ENCODE data around the gene BTBD9.

The BTBD9 gene

DNA sequence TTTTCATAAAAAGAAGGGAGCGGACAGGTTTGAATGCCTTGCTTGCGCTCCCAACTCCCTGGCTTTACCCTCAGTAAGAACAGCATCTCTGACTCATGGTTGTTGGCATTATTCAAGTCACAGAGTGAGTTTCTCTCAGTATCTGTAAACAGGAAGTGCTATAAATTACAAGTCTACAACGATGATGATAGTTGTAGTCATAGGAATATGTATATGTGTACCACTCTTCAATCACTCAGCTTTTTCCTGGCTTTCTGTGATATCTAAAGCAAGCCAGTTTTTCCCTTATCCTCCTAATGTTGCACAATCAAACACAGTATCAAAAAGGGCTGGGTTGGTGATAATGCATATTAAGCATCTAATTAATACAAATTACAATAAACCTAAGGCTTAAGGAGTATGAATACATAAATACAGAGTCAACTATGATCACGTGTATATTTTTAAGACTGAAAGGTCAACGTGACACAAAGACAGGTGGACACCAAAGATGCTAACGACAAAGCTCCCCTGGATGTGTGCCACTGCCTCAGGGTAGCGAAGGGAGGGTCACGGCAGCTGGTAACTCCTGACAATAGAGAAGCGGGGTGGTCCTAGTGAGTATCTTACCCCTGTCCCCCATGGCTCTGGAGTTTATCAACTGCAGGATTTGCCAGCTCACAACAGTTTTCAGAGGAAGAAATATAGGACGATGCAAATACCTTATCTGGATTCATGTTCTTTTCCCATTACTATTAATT, 202.8 kb downstream of the BTBD9 start:
- DNase-seq (ENCODE audit: low read depth) = peak; percentile 12

DNA sequence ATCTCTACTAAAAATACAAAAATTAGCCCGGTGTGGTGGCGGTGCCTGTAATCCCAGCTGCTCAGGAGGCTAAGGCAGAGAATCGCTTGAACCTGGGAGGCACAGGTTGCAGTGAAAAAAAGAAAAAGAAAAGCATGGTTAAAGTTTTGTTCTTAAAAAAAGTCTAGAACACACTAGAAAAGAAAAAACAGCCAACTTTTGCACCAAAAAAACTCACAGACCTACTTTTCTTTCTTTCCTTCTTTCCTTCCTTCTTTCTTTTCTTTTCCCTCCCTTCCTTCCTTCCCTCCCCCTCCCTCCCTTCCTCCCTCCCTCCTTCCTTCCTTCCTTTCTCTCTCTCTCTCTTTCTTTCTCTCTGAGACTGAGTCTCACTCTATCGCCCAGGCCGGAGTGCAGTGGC, 204.4 kb downstream of the BTBD9 start:
- TF ChIP-seq, protein P1, sequence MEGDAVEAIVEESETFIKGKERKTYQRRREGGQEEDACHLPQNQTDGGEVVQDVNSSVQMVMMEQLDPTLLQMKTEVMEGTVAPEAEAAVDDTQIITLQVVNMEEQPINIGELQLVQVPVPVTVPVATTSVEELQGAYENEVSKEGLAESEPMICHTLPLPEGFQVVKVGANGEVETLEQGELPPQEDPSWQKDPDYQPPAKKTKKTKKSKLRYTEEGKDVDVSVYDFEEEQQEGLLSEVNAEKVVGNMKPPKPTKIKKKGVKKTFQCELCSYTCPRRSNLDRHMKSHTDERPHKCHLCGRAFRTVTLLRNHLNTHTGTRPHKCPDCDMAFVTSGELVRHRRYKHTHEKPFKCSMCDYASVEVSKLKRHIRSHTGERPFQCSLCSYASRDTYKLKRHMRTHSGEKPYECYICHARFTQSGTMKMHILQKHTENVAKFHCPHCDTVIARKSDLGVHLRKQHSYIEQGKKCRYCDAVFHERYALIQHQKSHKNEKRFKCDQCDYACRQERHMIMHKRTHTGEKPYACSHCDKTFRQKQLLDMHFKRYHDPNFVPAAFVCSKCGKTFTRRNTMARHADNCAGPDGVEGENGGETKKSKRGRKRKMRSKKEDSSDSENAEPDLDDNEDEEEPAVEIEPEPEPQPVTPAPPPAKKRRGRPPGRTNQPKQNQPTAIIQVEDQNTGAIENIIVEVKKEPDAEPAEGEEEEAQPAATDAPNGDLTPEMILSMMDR (IDR thresholded peaks at IDR 0.05; ENCODE audit: low read depth, low read length, missing control alignments) = no peak
- in situ Hi-C loops (cut with HindIII; ENCODE audit: low sequenced_read_pairs) = no loop called here
- DNase-seq (ENCODE audit: low read depth) = no peak
- H3K4me3 ChIP-seq (ENCODE audit: low read depth, low read length) = no peak overlapping the region

More for the DNA sequence above, 202.8 kb downstream of the BTBD9 start:
- TF ChIP-seq, protein P1 (IDR thresholded peaks at IDR 0.05; ENCODE audit: low read depth, low read length, missing control alignments) = no peak
- H3K4me3 ChIP-seq (ENCODE audit: low read depth, low read length) = no peak overlapping the region
- in situ Hi-C loops (cut with HindIII; ENCODE audit: low sequenced_read_pairs) = no loop called here

DNA sequence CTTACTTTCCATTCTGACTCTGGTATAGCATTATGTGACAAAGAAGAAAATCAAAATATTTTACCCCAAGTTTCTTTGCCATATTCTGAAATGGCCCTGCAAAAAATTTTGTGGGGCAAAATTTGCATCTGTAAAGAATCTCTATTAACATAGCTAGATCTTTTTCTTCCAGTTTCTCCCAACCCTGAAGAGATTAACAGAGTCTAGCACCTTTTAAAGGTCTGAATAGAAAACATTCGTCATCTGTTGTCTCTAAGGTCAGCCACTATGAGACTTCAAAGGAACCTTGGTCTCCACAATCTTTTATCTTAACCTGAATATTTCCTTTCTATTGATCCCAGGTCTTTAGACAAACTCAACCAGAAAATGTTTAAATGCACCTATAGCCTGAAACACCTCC, 205.7 kb downstream of the BTBD9 start:
- no peak for DNase-seq (ENCODE audit: low read depth)
- in situ Hi-C loops (cut with HindIII; ENCODE audit: low sequenced_read_pairs) = no loop called here
- H3K4me3 ChIP-seq (ENCODE audit: low read depth, low read length) = no peak overlapping the region
- TF ChIP-seq, protein P1 (IDR thresholded peaks at IDR 0.05; ENCODE audit: low read depth, low read length, missing control alignments) = no peak

DNA sequence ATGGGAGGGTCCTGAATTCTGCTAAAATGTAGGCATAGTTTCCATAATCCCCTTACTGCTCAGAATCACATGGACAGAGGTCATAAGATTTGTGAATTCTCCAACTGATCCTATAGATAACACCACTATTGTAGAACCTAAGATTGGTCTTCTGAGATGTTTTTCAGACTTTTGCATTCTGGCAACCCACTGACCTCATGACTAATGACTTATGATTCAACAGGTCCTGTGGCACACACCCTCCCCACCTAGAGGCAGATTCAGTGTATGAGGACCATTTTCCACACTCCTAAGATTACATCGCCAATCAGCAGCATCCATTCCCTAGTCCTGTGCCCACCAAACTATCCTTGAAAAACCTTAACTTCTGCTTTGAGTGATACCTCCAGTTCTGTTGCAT, 207.2 kb downstream of the BTBD9 start:
- no peak for DNase-seq (ENCODE audit: low read depth)
- in situ Hi-C loops (cut with HindIII; ENCODE audit: low sequenced_read_pairs) = no loop called here
- no peak overlapping the region for H3K4me3 ChIP-seq (ENCODE audit: low read depth, low read length)
- TF ChIP-seq, protein P1 (IDR thresholded peaks at IDR 0.05; ENCODE audit: low read depth, low read length, missing control alignments) = no peak

DNA sequence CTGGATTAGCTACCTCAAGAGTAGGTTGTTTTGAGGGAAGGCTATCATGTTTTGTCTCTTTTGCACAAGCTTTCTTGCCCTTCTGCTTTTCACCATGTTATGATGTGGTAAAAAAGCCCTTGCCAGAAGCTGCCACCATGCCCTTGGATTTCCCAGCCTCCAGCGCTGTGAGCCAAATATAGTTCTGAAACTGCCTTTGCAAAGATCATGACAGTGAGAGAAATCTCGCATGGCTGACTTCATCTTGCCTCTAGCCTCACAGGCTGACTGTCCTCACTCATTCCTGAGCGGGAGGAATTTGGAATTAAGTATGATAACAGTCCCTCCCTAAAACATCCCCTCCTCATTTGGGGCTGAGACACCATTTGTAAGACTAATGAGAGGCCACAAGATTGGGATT, 207.7 kb downstream of the BTBD9 start:
- no peak for DNase-seq (ENCODE audit: low read depth)
- TF ChIP-seq, protein P1 (IDR thresholded peaks at IDR 0.05; ENCODE audit: low read depth, low read length, missing control alignments) = no peak
- in situ Hi-C loops (cut with HindIII; ENCODE audit: low sequenced_read_pairs) = no loop called here
- H3K4me3 ChIP-seq (ENCODE audit: low read depth, low read length) = no peak overlapping the region

DNA sequence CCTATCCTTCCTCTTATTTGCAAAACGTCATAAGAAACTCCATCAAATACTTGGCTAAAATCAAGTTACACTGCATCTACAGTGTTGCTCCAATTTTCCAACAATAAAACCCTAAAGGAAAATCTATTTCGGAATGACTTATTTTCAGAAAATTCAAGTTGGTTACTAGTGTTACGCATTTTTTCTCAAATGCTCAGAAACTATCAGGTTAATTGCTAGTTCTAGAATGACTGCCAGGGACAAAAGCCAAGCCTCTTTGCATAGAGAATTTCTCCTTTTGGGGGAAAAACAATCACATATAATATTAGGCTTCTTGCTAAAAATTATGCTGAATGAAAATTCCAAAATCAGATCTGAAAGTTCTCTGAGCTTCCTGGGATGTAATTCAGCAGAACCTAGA, 210.2 kb downstream of the BTBD9 start:
- in situ Hi-C loops (cut with HindIII; ENCODE audit: low sequenced_read_pairs) = no loop called here
- no peak overlapping the region for H3K4me3 ChIP-seq (ENCODE audit: low read depth, low read length)
- TF ChIP-seq, protein P1 (IDR thresholded peaks at IDR 0.05; ENCODE audit: low read depth, low read length, missing control alignments) = no peak
- DNase-seq (ENCODE audit: low read depth) = no peak
